ENCODE results near the gene PCDH9.
"Not testable (repeated sequence)": the region's sequence is repeated elsewhere in the genome, so short reads cannot be mapped to it uniquely, and the experiment has no call there.

PCDH9 gene

DNA sequence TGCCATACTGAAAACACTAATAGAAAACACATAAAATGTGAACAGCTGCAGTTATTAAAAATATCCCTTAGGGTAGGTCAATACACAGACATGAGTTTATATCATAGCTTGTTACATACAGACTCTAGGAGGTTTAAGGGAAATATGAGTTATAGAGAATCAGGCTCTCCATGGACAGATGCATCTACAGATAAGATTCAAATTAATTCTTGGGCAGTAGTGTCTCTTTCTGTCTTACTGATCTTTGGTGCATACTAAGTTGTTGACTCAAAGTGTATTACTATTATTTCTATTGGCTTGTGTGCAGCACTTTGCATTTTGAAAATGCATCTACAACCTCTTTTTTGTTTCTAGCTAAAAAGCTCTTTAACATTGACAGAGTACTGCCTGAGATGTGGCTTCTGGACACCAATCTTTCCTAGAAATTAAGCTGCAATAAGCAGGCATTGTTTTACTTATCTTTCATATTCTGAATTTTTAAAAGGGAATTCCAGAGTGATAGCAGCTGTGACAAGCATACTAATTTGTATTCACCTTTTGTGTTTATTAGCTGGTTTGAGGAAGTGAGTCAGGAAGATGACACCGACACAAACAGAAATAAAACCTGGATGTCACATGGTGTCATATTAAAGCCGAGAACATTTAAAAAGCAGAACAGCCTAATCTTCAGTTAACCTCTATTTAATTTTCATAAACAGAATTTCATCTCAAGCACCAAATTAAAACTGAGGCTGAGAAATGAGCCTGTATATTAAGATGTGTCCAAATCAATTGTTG, 399.0 kb downstream of the PCDH9 start:
- no peak for DNase-seq

DNA sequence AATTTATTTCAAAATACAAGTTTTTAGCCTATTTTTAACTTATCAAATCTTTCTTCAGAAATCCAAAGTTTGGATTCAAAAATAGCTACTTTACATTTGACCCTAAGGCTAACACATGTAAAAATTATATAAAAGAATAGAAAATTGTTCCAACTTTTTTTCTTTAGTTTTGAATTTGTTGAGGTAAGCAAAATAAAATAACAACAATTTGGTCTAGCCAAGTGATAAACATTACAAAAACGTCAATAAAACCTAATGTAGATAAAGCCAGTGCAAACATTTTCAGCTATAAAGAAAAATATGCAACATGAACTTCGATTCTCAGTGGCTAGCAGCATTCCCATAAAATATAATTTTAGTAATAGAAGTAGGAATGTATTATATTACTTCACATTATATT, 400.3 kb downstream of the PCDH9 start:
- no peak for DNase-seq

DNA sequence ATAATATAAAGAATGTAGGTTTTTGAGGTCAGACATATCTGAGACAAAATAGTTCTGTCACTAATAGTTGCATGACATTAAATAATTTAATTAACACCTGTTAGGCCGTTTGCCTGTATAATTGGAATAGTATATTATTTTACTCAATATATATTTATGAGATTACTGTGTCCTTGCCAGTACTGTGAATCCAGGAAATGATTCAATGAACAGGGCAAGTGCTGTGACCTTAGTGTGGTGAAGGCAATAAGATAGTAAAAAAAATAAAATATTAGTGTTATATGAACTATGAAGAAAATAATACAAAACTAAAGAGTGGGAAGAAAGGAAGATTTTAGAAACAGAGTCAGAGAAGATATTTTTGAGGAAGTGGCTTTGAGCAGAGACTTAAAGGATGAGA, 403.7 kb downstream of the PCDH9 start:
- DNase-seq, result no peak

DNA sequence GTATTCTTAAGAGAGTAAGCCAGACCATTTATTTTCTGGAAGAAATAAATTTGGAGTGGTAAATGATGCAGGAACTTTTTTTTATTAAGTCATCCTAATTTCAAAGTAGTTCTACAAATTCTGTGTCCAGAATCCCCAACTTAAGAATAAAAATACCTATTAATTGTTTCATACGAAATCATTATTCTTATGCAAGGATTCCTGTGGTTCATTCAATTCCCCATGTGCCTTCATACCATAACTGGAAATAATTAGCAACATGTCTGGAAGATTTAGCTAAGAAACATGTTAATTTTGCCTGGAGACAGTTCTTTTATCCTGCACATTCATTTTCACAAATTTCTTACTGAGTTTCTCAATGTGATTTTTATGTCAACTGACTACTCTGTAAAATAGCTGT, 408.6 kb downstream of the PCDH9 start:
- DNase-seq, result no peak

DNA sequence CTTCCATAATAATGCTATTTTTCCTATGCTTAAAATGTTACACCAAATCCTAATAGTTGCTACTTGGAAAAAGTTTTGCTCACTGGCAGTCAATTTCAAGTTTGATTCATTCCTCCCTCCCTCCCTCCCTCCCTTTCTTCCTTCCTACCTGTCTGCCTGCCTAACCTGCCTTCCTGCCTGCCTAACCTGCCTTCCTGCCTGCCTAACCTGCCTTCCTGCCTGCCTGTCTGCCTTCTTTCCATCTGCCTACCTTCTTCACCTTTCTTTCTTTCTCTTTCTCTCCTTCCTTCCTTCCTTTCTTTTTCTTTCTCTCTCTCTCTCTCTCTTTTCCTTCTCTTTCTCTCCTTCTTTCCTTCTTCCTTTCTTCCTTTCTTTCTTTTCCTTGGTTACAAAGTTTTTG, 418.7 kb downstream of the PCDH9 start:
- DNase-seq, result no peak

DNA sequence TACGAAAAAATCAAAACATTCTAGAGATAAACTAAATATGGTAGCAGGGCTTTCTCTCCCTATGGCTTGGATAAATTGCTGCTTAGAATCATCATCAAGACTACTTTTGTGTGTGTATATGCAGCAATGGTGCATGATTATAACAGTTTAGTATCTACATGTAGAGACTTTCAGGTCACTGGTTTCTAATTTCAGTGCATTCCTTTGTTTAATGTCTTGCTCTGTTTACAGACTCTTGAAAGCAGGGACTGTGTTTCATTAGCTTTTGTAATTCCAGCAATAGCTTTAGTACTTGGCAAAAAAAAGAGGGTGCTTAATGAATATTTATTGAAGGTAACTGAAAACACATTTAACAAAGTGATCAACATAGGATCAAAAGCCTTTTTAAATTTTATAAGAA, 420.7 kb downstream of the PCDH9 start:
- DNase-seq, result no peak

DNA sequence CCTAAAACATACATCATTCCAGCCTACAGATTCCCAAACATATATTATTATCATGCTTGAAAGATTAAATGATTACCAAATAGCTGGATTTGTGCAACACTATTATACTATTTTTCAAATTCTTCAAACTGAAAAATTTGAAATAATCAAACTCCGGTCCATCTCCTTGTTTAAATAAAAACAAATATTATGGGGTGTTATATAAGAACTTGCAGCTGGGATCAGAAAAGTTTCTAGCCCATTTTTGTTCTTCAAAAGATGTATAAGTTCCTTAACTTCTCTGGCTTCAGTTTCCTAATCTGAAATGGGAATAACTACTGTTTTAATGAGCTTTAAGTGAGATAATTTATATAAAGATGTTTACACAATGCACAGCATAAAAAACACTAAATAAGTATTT, 422.9 kb downstream of the PCDH9 start:
- DNase-seq, result no peak

DNA sequence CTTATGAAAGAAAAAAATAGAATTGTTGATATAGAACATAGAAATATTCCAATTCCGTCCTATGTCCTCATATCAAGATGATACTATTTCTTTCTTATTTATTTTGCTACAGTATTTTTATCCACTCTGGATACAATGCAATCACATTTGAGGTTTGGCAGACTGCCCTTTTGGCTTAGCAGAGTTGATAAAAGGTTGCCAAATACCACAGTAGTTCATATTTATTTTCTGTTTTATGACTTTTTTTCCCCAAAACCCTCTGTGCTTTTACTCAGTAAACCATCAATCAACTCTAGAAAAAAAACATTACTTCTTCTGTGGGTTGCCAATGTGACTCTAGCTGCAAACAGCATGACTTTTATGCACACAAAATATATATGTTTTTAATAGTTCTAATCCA, 424.5 kb downstream of the PCDH9 start:
- DNase-seq, result no peak

DNA sequence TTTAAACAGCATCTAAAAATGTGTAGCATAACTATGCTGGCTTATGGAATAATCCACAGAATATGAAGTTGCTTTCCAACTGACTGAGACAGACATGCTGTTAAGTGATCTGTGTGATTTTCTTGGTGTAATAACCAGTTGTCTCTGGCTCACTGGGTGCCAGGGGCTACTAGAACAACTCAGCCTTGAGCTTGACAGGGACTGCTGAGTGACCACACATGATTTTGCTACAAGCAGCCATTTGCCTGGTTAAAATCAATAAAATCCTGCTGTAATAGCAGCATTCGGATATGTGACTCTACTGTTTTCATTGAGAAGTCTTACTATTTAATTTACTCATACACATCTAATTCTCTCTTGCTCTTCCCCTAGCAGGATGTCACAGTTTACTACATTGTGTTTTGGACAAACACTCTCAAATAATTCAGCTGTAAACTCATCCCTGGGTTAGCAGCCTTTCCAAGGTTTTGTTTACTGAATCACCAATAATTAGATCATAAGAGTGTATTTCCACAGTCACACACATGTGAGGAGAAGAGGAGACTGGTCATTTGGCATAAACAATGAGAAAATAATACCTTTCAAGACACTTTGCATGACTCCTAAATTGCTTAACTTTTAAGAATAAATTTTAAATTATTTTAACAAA, 426.2 kb downstream of the PCDH9 start:
- DNase-seq, result no peak

DNA sequence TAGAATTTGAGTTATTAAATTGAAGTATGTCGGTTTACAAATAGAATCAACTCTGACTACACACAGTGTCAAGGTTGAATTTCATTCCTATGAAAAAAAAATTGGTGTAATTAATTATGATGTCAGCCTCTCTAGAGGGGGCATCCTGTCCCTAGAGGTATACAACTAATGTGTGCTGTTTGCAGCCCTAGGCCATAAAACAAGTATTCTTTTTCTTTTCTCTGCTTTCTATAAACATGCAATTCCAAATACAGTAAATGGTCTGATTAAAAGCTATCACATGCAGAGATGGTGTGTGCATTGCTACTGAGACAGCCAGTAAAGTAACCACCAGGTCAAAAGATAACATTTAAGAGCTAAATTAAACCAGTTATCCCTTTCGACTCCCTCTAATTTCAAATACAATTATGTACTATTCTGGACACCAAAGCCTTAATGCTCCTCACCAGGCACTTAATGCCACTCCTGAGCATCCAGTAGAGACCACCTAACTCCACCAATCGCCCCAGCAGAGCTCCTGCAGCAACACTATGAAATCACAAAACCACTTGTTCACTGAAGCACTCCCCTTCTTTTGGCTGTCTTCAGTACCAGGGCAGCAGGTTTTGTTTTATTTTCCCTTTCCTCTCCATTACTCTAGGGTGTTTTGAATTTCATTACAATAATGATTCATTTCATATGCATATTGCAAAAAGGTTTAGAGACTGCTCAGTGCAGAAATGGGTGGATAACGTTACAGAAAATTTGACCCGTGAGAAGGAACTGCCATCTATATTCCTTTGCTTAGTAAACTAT, 426.9 kb downstream of the PCDH9 start:
- DNase-seq, result no peak

DNA sequence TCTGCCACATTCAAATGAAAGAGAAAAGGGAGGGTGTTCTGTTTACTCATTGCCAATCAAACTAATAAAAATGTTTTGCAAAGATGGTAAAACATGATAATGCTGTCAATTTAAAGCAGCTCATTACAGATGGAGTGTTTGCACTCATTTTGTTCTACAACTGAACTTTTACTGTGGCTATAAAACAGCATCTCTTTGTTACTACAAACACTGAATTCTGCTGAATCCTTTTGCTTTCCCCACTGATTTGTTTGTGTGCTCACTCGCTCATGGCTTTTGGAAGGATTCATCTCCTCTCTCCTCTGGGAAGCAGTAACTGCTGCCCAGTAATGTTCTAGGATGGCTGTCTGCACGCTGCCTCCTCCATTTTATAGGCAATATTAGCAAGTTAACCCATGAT, 434.5 kb downstream of the PCDH9 start:
- no peak for DNase-seq

DNA sequence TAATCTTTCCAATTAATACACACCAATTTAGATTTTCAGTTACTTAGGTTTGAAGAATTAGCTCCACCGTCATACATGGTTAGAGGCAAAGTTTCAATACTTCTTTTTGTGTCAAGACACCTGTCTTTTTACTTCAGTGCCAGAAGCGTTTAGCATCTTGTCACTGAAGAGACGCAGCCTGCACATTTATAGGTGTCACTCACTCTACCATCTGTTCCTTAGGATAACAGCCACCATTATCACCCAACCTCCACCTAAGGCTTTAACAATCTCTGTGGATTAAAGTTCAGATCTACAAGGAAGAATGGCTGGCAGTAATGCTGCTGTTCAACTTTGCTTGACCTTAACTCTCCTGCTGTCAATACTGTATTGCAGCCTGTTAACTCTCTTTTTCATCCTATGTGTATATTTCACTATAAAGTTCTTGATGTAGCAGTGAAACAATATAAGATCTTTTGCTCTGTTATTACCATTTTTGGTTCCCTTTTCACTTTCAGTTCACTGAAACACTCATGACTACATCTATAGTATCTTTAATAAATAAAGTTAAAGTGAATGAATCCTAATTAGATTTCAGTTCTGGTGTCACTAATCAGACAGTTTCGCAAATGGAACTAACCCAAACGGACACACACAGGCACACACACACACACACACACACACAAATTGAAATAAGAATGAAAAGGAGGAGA, 435.6 kb downstream of the PCDH9 start:
- no peak for DNase-seq

DNA sequence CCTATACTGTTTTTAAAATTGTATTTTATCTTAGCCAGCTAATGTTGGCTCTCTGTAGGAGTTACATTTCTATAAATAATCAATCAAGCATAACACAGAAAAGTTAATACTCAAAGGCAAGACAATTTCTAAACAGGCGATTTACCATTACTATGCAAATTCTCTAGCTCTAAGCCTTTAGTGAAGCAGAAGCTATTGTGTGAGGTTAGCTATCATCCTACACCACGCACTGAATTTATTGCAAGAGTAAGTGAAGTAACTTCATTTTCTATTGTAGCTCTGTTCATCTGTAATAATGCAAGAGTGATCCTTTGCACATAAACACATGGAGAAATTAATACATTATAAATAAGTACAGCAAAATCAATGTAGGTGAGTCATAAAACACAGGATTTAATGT, 439.3 kb downstream of the PCDH9 start:
- DNase-seq, result no peak

DNA sequence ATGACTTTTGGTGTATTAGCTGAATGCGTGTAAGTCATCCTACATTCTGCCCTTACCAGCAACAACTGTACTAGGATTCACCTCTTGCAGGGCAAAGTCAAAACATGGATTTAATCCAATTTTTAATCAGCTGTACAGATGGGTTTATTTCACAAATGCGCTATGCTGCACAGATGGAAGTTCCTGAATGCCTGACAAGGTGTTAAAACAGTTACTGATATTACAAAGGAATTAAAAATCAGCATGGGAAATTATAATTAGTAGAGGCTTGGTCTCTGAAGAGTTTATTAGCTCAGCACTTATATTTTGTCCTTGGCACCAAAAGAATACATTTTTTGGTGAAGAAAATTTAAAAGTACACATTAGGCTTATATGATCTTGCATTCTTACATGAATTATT, 448.9 kb downstream of the PCDH9 start:
- no peak for DNase-seq

DNA sequence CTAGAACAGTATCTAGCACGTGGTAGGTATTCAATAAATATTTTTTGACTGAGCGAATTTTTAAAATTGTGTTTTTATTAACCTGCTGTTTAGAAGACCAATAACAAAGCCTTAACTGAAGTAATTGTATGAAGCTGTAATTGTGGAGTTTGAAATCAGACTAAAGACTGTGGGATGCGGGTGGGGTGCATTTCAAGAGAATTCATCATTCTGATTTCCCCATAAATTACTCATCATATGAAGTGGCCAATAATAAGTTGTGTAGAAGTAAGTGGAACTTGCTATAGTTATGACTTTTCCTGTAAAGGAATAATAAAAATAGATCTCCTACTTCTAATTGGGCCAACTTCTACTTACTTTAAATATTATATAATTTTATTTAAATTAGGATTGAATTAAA, 449.3 kb downstream of the PCDH9 start:
- DNase-seq, result no peak

DNA sequence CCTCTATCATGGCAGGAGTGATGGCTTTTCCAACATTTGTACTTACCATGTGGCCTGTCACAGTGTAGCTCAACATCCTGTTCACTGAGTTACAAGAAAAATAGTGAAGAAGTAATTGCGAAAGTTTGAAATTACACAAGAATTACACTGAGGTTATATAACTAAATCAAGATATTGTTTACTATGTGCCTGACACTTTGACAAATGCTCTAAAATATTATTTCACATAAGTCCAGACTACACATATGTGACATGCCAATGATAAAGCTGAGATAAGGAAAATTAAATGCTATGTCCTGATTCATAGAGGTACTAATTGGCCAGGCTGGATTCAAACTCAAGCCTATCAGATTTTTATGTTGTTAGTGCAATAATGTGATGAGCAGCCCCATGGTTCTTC, 451.7 kb downstream of the PCDH9 start:
- no peak for DNase-seq

DNA sequence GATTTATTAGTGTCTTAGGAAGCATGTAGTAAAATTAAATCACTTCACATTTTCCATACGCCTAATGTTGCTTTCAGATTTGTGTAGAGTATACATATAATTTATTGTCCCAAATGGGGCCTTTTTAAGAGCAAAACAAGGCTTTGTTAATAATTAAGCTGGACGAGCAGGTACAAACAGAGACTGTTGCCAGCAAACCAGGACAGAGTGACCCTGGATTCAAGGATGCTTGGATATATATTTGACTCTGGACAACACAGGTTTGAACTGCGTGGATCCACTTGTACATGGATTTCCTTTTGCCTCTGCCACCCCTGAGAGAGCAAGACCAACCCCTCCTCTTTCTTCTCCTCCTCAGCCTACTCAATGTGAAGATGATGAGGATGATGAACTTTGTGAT, 454.9 kb downstream of the PCDH9 start:
- no peak for DNase-seq

DNA sequence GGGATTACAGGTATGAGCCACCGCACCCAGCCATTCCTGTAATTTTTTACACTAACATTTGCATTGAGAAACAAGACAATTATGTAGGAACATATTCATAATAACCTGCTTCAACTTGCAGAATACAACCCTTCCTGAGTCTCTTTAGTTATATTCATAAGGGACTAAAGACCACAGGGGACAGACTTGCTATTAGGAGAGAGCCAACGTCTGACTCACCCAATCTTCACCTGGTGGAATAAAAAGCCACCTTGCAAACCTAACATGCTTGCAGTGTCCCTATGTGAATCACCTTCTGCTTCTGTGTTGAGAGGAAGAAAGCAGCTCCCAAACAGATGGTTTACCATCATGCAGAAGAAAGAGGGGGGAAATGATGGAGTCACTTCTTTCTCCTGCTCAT, 456.1 kb downstream of the PCDH9 start:
- no peak for DNase-seq

DNA sequence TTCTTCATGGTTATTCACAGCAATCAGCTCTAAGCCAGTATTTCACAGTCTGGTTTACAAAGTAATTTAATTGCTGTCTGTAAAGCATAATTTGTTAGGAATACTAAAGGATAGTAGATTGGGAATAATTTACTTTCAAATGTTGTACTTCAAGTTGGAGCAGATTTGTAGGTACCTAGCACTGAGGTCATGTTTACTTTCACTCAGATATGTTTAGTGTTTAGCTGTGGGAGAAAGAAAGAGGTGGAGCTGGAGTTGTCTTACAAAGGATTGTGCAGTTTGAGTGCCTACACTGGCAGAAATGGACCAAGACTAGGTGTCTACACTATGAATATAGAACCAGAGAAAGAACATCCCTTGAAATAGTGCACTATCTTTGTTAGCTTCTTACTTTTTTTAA, 464.6 kb downstream of the PCDH9 start:
- DNase-seq, result no peak

DNA sequence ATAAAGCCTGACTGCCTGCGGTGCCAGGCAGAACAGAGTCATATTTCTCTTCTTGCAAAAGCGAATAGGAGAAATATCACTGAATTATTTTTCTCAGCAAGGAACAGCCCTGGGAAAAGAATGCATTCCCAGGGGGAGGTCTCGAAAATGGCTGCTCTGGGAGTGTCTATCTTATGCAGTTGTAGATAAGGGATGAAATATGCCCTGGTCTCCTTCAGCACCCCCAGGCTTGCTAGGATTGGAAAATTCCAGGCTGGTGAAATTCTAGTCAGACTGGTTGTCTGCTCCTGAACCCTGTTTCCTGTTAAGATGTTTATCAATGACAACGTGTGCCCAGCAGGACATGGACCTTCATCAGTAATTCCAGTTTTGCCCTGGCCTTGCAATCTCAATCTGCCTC, 469.5 kb downstream of the PCDH9 start:
- not testable (repeated sequence) for DNase-seq

DNA sequence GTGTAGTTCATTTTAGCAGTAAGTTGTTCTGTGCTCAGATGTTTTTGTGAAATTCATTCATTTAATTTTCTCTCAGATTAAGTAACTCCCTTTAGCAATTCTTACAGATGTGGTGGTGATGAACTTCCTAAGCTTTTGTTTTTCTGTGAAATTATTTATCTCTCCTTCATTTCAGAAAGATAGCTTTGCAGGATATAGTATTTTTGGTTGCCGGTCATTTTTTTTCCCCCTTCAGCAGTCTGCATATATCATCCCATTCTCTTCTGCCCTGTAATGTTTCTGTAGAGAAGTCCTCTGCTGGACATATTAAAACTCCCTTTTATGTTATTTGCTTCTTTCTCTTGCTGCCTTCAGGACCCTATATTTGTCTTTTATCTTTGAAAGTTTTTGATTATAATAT, 470.2 kb downstream of the PCDH9 start:
- no peak for DNase-seq

DNA sequence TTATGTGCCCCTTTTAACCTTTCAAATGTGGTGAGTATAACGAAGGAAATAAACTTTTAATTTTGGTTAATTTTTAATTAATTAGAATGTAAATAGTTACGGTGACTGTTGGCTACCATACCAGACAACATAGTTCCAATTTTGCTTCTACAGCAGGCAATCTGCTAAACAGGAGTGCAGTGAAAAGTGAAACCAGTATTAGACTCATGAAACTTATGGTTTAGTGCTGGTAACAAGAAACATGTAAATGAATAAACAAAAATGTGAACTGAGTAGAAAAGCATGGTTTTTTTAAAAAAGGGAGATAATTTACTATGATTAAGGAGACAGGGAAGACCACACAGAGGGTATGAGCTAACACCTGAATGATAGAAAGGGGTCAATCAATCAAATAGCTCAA, 478.4 kb downstream of the PCDH9 start:
- DNase-seq, result no peak

DNA sequence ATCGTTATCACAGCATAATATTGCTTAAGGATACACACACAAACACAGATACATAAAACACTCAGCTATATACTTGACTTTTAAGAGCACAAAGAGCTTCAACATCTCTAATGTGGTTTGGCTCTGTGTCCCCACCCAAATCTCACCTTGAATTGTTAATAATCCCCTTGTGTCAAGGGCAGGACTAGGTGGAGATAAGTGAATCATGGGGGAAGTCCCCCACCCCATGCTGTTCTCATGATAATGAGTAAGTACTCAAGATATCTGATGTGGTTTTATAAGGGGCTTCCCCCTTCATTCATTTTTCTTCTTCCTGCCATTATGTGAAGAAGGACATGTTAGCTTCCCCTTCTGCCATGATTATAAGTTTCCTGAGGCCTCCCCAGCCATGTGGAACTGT, 481.4 kb downstream of the PCDH9 start:
- no peak for DNase-seq
